B cell (primary cell): ENCODE measurements around the gene SPINT4. TPM values are rescaled to one million over a fixed set of nuclear protein-coding genes. Genes with fewer than 3 reads are reported as not detected.
A peak's percentile ranks its signal among the peaks of the same experiment; 100 is the strongest.

ENCODE experiments used
- ATAC-seq: fragments of 200-7000 bp; cut with Tn5 transposase; one replicate; pipeline ENCODE4 v1.10.0; 2021; ENCODE audit warnings: low read depth, mild to moderate bottlenecking, moderate number of reproducible peaks, moderate library complexity
- CTCF ChIA-PET: fragments of 350-600 bp; sonication (Branson Sonifier 250); formaldehyde crosslinking; loops from one replicate; lab custom pipeline; 2021; ENCODE audit warnings: antibody characterized with exemption, inconsistent platforms; lab: Charles Lee
- POLR2A ChIA-PET: fragments of 350-600 bp; sonication (Branson Sonifier 250); formaldehyde crosslinking; loops from one replicate; lab custom pipeline; 2021; ENCODE audit warnings: antibody characterized with exemption; lab: Charles Lee
- DNase-seq: peaks from one replicate; pipeline ENCODE4 v3.0.0; 2013
- H2AFZ ChIP-seq: 2 replicates; pipeline ENCODE4 v1.6.1; 2012; ENCODE audit warnings: mild to moderate bottlenecking, low read depth, low read length; ENCODE audit not compliant: insufficient read depth, poor library complexity, severe bottlenecking
- H3K27ac ChIP-seq, 2 donors: 1 replicate in 1 of 2; 2 replicates in 1 of 2; pipeline ENCODE4 v1.5.1; 2012 to 2013; ENCODE audit warnings: low read length in 2 of 2, mild to moderate bottlenecking in 2 of 2, moderate library complexity in 1 of 2
- H3K27me3 ChIP-seq, 4 experiments: fragments of 200-600 bp in 1 of 4; sonication (generic) in 1 of 4; replicated peaks in 1 of 4; 1 replicate in 2 of 4; 2 replicates in 2 of 4; pipeline versions ENCODE4 v1.6.1 to v1.7.0; 2013 to 2016; ENCODE audit warnings: low read length in 3 of 4, mild to moderate bottlenecking in 2 of 4, mixed read lengths in 1 of 4, moderate library complexity in 1 of 4; ENCODE audit not compliant: insufficient read depth in 4 of 4, control insufficient read depth in 3 of 4; ENCODE audit errors: control extremely low read depth in 1 of 4
- H3K36me3 ChIP-seq, 2 experiments: replicated peaks in 1 of 2; 1 replicate in 1 of 2; 2 replicates in 1 of 2; pipeline versions ENCODE4 v1.6.1 to v1.7.1; 2013; ENCODE audit warnings: low read length in 1 of 2; ENCODE audit not compliant: insufficient read depth in 2 of 2, control insufficient read depth in 1 of 2; ENCODE audit errors: control extremely low read depth in 1 of 2, extremely low read depth in 1 of 2
- H3K4me1 ChIP-seq, 2 donors: fragments of 200-600 bp in 1 of 2; sonication (generic) in 1 of 2; 1 replicate in 1 of 2; 2 replicates in 1 of 2; pipeline versions ENCODE4 v1.5.1 to v1.6.1; 2013 to 2017; ENCODE audit warnings: low read length in 2 of 2; ENCODE audit not compliant: control insufficient read depth in 2 of 2, insufficient read depth in 2 of 2
- H3K4me2 ChIP-seq: replicated peaks from 2 replicates; pipeline ENCODE3; 2012; ENCODE audit warnings: mild to moderate bottlenecking, low read depth, low read length; ENCODE audit not compliant: poor library complexity, severe bottlenecking
- H3K4me3 ChIP-seq, 5 experiments: fragments of 200-600 bp in 1 of 5; sonication (generic) in 1 of 5; 1 replicate in 3 of 5; 2 replicates in 2 of 5; pipeline versions ENCODE4 v1.5.1 to v1.7.0; 2011 to 2016; ENCODE audit warnings: low read length in 4 of 5, mild to moderate bottlenecking in 4 of 5, low read depth in 2 of 5, control low read depth in 1 of 5, moderate library complexity in 1 of 5; ENCODE audit not compliant: insufficient read depth in 1 of 5; ENCODE audit errors: control extremely low read depth in 1 of 5, extremely low read depth in 1 of 5
- H3K79me2 ChIP-seq: fragments of 200-600 bp; sonication (generic); one replicate; pipeline ENCODE4 v1.6.0; 2016; ENCODE audit warnings: low read length; ENCODE audit not compliant: control insufficient read depth, insufficient read depth
- H3K9ac ChIP-seq: fragments of 200-600 bp; sonication (generic); 2 replicates; pipeline ENCODE4 v1.6.1; 2017; ENCODE audit warnings: mild to moderate bottlenecking, low read length, moderate library complexity
- H3K9me3 ChIP-seq, 3 donors: one replicate each; pipeline versions ENCODE4 v1.6.1 to v1.7.1; 2013; ENCODE audit warnings: low read length in 2 of 3; ENCODE audit not compliant: control insufficient read depth in 2 of 3, insufficient read depth in 1 of 3; ENCODE audit errors: control extremely low read depth in 1 of 3
- H4K20me1 ChIP-seq: 2 replicates; pipeline ENCODE4 v1.6.0; 2012; ENCODE audit warnings: mild to moderate bottlenecking, low read length; ENCODE audit not compliant: insufficient read depth, control insufficient read depth, poor library complexity, severe bottlenecking
- H3K27ac Mint-ChIP-seq: one replicate; pipeline ENCODE4 v1.8.0; 2021; ENCODE audit warnings: mixed read lengths
- H3K27me3 Mint-ChIP-seq: one replicate; pipeline ENCODE4 v1.8.0; 2021; ENCODE audit warnings: mixed read lengths
- H3K4me1 Mint-ChIP-seq: one replicate; pipeline ENCODE4 v1.8.0; 2021; ENCODE audit warnings: mixed read lengths
- H3K4me3 Mint-ChIP-seq: one replicate; pipeline ENCODE4 v1.8.0; 2021; ENCODE audit warnings: mixed read lengths
- H3K9me3 Mint-ChIP-seq: one replicate; pipeline ENCODE4 v1.8.0; 2022; ENCODE audit warnings: mixed read lengths; ENCODE audit not compliant: insufficient read depth
- CTCF ChIP-seq: fragments of 200-600 bp; IDR thresholded peaks from one replicate; pipeline ENCODE4 v1.8.0; 2022; ENCODE audit warnings: antibody characterized with exemption, mild to moderate bottlenecking
- EZH2 ChIP-seq: IDR thresholded peaks from 2 replicates; pipeline ENCODE4 v1.6.1; 2012; ENCODE audit warnings: borderline replicate concordance, low read depth, mild to moderate bottlenecking, moderate library complexity, low read length; ENCODE audit not compliant: insufficient read depth, poor library complexity, severe bottlenecking
- WGBS: methylation state at CpG from one replicate; pipeline ENCODE4 v1.1.5; 2013; ENCODE audit warnings: missing lambda C conversion rate; ENCODE audit not compliant: insufficient coverage; 5-methylcytosine and 5-hydroxymethylcytosine counted together
- intact Hi-C: fragments of 100-400 bp; cut with micrococcal nuclease; formaldehyde crosslinking; loops from one replicate; pipeline ENCODE4 v1.10.0; 2022
- polyA plus RNA-seq: library from polyadenylated mRNA; depleted of rRNA; stranded (reverse); fragments of >200 nt; gene quantifications from 2 replicates; pipeline ENCODE4 v1.2.3, GENCODE V29; 2012
- total RNA-seq, 2 donors: library from RNA; stranded (reverse); fragments of 120-200 nt in 1 of 2; gene quantifications; 1 replicate in 1 of 2; 2 replicates in 1 of 2; pipeline versions ENCODE4 v1.2.3 to v1.2.4, GENCODE V29; 2013 to 2022

Gene SPINT4
- total and polyA plus RNA-seq, 2 donors (not counting 1 experiment from before 2014, with no cell fraction given) = not detected

- H3K4me2 ChIP-seq = no peak overlapping the region
- no peaks in the 10 kb centered on the region for H3K36me3 ChIP-seq
- intact Hi-C loops = no loop called here
- H3K27me3 ChIP-seq = peaks cover 0 to 5% (median 0%) of the 10 kb centered on the region in 4 experiments
- Mint-ChIP-seq H3K4me3 (no peak overlapping the region), H3K4me1 (peaks cover 2% of the 10 kb centered on the region), H3K9me3 (no peaks in the 10 kb centered on the region), H3K27ac (no peak overlapping the region), H3K27me3 (peaks cover 31% of the 10 kb centered on the region)
- H3K4me3 ChIP-seq = no peak overlapping the region
- no peak for TF ChIP-seq CTCF
- TF ChIP-seq EZH2 = no peak
- H3K4me1 ChIP-seq = peaks cover 0 to 1% of the 10 kb centered on the region in 2 donors
- no peak overlapping the region for H3K9ac ChIP-seq
- H3K79me2 ChIP-seq = no peaks in the 10 kb centered on the region
- DNase-seq = no peak
- H2AFZ ChIP-seq = no peak overlapping the region
- H3K27ac ChIP-seq = no peak overlapping the region
- peaks cover 0 to 2% (median 0%) of the 10 kb centered on the region in 3 donors for H3K9me3 ChIP-seq
- ATAC-seq = no peak
- WGBS = no CpG with 5 or more reads among the region's 2 CpGs
- CTCF ChIA-PET = no interaction called here
- H4K20me1 ChIP-seq = no peaks in the 10 kb centered on the region
- POLR2A ChIA-PET = no interaction called here
These were observed 26.7 kb upstream of the SPINT4 start for GRCh38 chr20:45695496-45695895.

GRCh38 chr20:45701104-45701503 is 21.0 kb upstream of the SPINT4 start:
- H3K27ac ChIP-seq = no peak overlapping the region

More at GRCh38 chr20:45701104-45701503, 21.0 kb upstream of the SPINT4 start:
- ChIA-PET CTCF (interaction anchor here (0.6 kb wide), 1 partner anchor 22 kb away, joined by 3 read pairs; no protein-coding TSS in a partner anchor), POLR2A (no interaction called here)
- Histone ChIP-seq H3K27me3 (no peaks in the 10 kb centered on the region), H3K9me3 (peaks cover 0 to 1% (median 0%) of the 10 kb centered on the region in 3 donors), H3K4me2 (peak overlapping the region; percentile 33), H4K20me1 (no peaks in the 10 kb centered on the region), H3K36me3 (no peaks in the 10 kb centered on the region), H3K9ac (peak overlapping the region; percentile 12), H3K79me2 (no peaks in the 10 kb centered on the region), H3K4me3 (peak overlapping the region in 1 of 5 experiments; percentile 20), H3K4me1 (peaks cover 5 to 8% of the 10 kb centered on the region in 2 donors), H2AFZ (peak overlapping the region; percentile 5)
- H3K4me3 Mint-ChIP-seq = peak overlapping the region; percentile 11
- intact Hi-C loops = no loop called here
- ATAC-seq (no peak), DNase-seq (peak; percentile 9)
- H3K27ac Mint-ChIP-seq = no peak overlapping the region
- H3K4me1 Mint-ChIP-seq = peaks cover 9% of the 10 kb centered on the region
- no CpG with 5 or more reads among the region's 4 CpGs for WGBS
- peaks cover 17% of the 10 kb centered on the region for H3K27me3 Mint-ChIP-seq
- TF ChIP-seq CTCF = no peak
- no peak for TF ChIP-seq EZH2
- no peaks in the 10 kb centered on the region for H3K9me3 Mint-ChIP-seq
